Activated T-cell treated with anti-CD3 and anti-CD28 coated beads for 4 hours (primary cell): Measurements from ENCODE around the gene ZNF497.
"Not testable (repeated sequence)": the region's sequence is repeated elsewhere in the genome, so short reads cannot be mapped to it uniquely, and the experiment has no call there.

Experiments used
- DNase-seq: peaks from one replicate; pipeline ENCODE4 v3.0.0-alpha.2; 2020

ZNF497 gene

DNA sequence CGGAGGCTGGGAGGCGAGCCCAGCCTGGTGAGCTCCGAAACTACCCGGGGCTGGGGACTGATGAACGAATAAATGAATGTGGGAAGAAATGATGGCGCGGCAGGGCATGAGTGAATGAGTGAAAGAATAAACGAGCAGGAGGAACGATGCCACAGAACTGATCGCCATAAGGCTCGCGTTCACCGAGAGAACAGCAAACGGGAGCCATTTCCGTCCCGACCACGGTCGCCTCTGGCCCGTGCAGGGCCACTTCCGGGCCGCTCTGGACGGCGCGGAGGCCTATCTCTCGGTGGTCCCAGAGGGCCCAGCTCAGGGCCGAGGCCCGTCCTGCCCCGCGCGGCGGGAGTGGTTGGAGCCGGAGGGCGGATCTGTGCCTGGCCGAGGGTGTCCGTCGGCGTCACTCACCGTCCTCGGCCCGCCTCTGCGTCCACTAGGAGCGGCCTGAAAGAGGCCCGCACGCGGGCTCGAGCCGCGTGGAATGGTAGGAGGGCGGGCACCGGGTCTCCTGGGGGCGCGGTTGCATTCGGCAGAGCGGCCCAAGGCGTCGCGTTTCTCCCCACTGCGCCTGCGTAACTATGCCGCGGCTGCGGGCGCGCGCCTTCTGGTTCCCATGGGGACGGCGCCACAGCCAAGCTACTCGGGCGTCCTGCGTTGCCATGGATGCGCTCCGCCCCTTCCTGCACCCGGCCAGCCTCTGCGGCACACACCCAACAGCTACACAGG, at the start of gene ZNF497:
Gene ZNF497 (minus strand): TSS at position 480 of the 723 bp plus-strand sequence. CDS start 5,116 bp downstream, outside the sequence.
- peak; percentile 94 for DNase-seq

- DNase-seq, result no peak
Measured at GRCh38 chr19:58409010-58409790, 46.6 kb upstream of the ZNF497 start.

DNA sequence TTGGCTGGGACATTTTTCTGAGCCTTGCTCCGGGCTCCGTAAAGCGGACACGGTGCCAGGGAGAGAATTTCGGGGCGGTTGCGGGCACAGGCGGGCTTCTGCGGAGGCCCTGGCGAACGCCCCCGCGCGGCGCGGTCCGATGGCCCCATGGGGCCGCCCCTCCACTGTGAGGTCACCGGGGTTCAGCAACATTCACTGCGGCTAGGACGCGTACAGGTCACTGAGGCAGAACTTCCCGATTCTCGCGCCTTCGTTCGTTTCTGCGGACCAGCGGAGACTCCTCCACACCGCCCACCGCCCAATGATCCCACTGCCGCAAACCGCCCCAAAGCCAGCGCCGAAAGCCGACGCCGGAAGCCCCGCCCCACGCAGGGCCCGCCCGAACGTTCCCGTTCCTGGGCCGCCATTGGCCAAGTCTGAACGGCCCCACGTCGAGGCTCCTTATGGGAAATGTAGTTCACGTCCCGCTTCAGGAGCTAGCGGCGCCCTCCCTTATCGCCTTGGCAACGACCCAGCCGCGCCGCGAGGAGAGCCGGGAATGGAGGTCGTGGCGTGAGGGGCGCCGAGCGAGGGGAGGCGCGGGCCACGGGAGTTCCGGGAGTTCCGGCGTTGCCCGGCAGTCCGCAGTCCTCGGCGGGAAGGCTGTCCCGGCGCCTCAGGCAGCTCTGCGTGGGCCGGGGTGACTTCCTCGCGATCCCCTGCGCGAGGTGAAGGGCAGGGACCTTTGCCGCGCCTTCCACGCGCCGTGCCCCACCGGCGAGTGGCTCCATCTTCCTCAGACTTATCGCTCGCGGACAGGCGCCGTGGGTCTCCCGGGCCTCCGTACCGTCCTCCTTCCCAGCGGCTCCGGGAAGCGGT, 45.8 kb upstream of the ZNF497 start, which contains the start of gene ZNF584:
Gene ZNF584 (plus strand): TSS at position 498 of the 858 bp plus-strand sequence. CDS start 499 bp downstream, outside the sequence.
- DNase-seq, result peak; percentile 92

GRCh38 chr19:58407658-58408151, 45.2 kb upstream of the ZNF497 start:
- DNase-seq, result no peak

- DNase-seq, result no peak
Measured at GRCh38 chr19:58406818-58407657, 44.5 kb upstream of the ZNF497 start.

GRCh38 chr19:58403920-58404478, 41.4 kb upstream of the ZNF497 start:
- not testable (repeated sequence) for DNase-seq

- DNase-seq, result no peak
Measured at GRCh38 chr19:58401840-58402421, 39.4 kb upstream of the ZNF497 start.

GRCh38 chr19:58400916-58401839, 38.6 kb upstream of the ZNF497 start:
- peak; percentile 98 for DNase-seq

DNA sequence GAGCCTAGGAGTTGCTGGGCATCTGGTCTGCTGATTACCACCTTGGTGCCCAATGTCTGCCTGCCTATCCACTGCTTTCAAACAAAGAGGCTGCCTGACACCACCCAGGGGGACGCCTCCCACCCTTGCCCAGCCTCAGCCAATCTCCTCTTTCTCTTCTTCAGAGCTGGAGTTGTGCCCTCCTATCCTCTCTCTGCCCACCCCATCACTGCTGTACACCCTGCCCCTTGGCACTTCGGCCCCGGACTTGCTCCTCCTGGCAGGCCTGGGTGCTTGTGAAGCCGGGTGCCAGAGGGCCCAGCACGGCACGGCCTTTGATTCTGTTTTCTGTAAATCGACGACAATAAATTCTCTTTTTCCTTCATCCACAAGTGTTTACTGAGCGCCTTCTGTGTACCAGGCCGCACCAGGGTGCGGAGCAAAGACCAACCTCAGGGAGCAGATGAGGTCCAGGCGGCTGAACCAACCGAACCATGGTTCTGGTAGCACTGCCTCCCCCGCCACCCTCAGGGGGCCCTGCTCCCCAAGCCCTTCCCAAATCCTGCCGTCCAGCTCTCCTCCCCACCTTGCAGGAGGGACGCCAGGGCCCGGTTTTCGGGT, 37.9 kb upstream of the ZNF497 start:
- no peak for DNase-seq

DNA sequence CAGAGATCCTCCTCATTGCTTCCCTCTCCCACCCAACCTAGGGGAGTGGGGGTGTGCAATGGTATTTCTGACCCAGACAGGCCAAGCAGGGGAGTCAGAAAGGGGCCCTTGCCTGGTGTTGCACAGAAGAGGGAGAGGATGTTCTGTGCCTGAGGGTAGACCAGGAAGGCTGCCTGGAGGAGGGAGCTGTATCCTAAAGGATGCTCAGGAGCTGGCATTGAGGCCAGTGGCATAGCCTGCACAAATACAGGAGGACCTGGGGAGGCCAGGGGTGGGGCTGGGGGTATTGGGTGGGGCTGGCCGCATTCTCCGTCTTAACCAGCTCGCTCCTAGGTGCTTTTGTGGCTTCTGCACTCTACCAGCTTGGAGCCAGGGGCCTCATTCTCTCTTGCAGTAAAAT, 37.4 kb upstream of the ZNF497 start:
- no peak for DNase-seq

GRCh38 chr19:58398545-58398944, 36.0 kb upstream of the ZNF497 start:
- DNase-seq, result no peak

DNA sequence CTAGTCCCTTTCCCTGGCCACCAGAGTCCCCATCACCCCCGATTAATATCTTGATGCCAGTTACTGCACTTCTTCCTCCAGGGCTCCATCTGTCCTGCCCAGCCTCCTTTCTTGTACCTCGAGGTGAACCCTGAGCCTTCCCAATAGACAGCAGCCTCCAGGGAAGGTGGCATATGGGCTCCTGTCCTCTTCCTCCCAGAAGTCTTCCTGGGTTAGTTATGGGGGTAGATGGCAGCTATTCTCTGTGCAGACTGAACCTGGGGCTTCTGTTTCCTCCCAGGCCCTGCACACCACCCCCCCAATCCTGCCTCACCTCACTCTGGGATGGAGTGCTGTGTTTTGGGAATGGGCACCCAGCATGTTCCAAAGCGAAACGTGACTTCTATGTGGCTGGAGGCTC, 35.5 kb upstream of the ZNF497 start:
- DNase-seq, result no peak

DNA sequence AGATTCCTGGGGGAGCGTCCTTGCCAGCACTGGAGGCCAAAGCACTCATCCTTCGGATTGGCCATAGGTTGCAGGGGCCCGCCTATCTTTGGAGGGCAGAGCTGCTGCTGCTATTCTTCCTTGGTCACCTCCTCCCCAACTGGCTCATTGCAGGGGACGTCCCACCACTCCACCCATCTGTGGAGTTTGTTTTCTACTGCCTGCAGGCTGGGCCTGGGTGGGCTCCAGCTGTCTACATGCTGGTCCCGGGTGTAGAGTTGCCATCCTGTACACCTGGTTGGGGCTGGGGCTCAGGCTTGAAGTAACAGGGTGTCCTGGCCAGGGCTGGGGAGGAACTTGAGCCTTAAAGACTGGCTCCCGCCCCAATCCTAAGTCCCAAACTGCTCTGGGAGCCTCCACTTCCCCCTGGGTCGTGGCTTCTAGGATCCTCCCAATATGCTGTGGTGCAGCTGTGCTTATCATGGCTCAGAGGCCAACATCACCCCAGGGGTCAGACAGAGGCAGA, 35.0 kb upstream of the ZNF497 start:
- no peak for DNase-seq

DNA sequence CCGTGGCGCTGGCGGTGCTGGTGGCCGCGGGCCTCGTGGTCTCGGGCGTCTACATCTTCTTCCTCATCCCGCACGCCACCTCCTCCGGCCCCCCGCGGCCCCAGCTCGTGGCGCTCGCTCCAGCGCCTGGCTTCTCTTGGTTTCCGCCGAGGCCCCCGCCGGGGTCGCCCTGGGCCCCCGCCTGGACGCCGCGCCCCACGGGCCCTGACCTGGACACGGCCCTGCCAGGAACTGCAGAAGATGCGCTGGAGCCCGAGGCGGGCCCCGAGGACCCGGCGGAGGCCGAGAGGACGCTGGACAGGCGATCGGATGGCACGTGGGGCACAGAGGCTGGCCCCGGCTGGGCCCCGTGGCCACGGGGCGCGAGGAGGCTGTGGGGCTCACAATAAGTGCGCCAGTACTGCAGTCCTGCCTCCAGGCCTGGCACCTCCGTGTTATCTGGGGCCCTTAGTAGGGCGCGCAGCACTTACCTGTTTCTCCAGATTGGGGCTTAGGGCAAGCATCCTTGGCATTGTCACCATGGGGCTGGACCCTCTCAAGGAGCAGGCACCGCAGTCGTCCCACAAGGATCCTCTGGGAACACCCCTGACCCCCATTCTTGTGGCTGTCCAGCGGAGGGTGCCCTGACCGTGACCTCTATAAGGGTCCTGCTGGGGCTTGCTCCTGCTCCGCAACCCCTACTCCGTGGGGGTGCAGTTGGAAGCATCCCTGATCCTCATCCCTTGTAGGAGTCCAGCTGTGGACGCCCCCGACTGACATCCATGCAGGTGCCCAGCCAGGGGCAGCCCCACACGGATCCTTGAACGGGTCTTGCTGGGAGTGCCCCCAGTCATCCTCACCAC, 34.4 kb upstream of the ZNF497 start:
- no peak for DNase-seq

DNA sequence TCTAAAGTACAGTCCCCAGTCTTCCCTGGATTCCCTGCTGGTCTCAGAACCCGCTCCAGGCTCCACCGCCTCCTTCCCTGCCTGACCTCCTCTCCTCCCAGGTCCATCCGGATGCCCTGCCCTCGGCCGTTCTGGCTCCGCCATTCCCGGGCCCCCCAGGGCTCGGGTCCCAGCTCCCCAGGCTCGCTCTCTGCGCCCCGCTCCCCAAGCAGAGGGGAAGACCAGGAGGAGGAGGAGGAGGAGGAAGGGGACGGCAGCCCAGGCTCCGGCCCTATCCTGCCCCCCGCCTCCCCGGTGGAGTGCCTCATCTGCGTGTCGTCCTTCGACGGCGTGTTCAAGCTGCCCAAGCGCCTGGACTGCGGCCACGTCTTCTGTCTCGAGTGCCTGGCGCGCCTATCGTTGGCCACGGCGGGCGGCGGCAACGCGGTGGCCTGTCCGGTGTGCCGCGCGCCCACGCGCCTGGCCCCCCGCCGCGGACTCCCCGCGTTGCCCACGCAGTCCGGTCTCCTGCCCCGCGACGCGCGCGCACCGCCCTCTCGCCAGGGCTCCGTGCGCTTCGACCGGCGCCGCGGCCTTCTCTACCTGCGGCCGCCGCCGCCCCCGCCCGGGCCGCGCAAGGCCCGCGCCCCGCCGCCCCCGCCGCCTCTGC, 33.6 kb upstream of the ZNF497 start:
- DNase-seq, result no peak

DNA sequence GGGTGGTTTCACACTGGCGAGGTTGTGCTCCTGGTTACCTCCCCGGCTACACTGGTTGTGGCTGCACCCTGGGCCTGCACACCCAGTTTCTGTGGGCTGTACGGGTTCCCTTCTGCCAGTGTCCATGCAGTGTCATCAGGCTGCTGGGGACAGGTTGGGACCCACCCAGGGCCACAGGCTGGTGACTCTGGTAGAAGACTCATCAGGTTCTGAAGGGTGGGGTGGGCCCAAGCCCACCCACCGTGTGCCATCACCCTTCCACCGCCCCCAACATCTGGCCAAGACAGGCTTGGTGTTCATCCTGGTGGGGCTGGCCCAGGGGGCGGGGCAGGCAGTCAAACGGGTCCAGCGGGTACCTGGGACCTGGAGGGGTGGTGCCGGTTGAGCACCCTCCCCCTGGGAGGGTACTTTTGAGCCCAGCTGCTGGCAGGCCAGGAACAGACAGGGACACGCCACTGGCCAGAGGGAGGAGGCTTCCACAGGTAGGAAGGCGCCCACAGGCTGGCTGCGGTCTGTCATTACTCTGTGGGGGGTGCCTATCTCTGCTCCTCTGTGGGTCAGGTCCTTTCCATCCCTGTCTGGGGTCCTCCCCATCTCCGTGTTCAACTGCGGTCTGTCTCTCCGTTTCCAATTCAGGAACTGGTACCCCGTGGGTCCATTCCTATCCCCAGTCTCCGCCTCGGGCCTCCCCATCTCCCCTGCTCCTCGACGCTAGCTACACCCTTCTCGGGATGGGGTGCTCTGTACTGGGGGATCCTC, 32.8 kb upstream of the ZNF497 start, which contains the start of gene RNF225:
Gene RNF225 (plus strand): TSS at position 437 of the 759 bp plus-strand sequence. CDS start 434 bp downstream, outside the sequence.
- DNase-seq, result no peak

DNA sequence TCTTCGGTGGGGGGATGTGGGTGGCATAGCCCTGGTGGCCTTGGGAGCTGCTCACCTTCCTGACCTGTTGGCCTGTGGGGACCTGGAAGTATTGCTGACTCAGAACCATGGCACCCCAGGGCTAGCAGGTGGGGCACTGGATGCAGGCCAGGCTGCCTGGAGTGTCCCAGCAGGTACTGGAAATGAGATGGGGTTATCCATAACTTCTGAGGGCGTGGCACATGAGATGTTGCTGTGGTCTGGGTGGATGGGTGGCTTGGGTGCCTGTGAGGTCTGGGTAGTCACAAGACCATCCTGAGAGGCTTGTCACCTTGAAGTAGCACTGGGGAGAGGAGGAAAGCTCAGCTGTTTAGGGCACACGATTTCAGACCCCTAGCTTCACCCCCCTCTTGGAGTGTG, 32.3 kb upstream of the ZNF497 start:
- DNase-seq, result no peak
